ENCODE data around the gene SRGN. TPM values are rescaled to one million over a fixed set of nuclear protein-coding genes. Genes with fewer than 3 reads are reported as not detected.

Gene SRGN
- polyA plus RNA-seq, 1 donor from 2014 or later = not detected

DNA sequence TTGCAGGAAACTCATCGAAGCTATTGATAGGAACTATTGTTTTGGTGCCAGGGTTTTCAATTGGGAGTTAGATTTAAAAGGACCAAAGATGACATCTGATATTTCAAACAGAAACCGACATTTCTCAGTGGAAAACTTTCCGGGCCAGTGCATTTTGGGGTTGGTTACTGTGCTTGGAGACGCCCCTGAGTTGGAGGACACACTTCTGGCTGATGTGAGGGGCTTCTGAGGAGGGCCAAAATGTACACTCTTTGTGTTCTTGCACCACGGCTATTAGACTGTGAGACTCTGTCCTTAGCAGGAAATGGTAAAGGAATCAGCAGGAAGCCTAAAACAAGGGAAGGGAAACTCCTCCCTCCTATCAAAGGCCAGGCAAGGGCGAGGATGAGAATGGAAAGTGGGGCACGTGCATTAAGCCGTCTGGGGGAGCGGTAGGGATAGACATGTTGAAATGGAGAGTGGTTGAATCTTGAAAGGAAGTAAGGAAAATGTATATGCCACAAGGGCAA lies 1.8 kb upstream of the SRGN start:
- Histone ChIP-seq H3K36me3 (ENCODE audit: insufficient read depth, low read length) (no peaks in the 10 kb centered on the region), H4K20me1 (ENCODE audit: insufficient read depth) (no peaks in the 10 kb centered on the region), H3K27ac (ENCODE audit: low read length) (no peak overlapping the region), H3K9ac (ENCODE audit: low read length) (no peak overlapping the region), H2AFZ (ENCODE audit: low read depth, low read length) (no peak overlapping the region), H3K4me3 (ENCODE audit: low read length) (no peak overlapping the region), H3K9me2 (ENCODE audit: insufficient read depth, low read length) (no peaks in the 10 kb centered on the region), H3K79me2 (replicated peaks; ENCODE audit: insufficient read depth, low read length) (no peaks in the 10 kb centered on the region), H3F3A (ENCODE audit: insufficient read depth, low read length, poor library complexity, severe bottlenecking) (no peaks in the 10 kb centered on the region), H3K4me2 (ENCODE audit: low read length) (no peak overlapping the region), H3K27me3 (ENCODE audit: insufficient read depth, low read depth, low read length) (no peaks in the 10 kb centered on the region), H3K9me3 (ENCODE audit: low read length) (no peaks in the 10 kb centered on the region)
- TF ChIP-seq TAF1 (IDR thresholded peaks at IDR 0.05; ENCODE audit: low read depth) = no peak
- no peak for TF ChIP-seq EZH2 (IDR thresholded peaks at IDR 0.05; ENCODE audit: borderline replicate concordance, insufficient read depth, low read length, poor library complexity, severe bottlenecking)
- TF ChIP-seq POLR2AphosphoS5 (IDR thresholded peaks at IDR 0.05) = no peak
- no peak for TF ChIP-seq MXI1 (conservative IDR thresholded peaks at IDR 0.05; ENCODE audit: poor library complexity, severe bottlenecking)
- no peak for TF ChIP-seq SMC3 (conservative IDR thresholded peaks at IDR 0.05; ENCODE audit: poor library complexity)
- TF ChIP-seq RAD21 (conservative IDR thresholded peaks at IDR 0.05) = no peak
- TF ChIP-seq, protein P1, sequence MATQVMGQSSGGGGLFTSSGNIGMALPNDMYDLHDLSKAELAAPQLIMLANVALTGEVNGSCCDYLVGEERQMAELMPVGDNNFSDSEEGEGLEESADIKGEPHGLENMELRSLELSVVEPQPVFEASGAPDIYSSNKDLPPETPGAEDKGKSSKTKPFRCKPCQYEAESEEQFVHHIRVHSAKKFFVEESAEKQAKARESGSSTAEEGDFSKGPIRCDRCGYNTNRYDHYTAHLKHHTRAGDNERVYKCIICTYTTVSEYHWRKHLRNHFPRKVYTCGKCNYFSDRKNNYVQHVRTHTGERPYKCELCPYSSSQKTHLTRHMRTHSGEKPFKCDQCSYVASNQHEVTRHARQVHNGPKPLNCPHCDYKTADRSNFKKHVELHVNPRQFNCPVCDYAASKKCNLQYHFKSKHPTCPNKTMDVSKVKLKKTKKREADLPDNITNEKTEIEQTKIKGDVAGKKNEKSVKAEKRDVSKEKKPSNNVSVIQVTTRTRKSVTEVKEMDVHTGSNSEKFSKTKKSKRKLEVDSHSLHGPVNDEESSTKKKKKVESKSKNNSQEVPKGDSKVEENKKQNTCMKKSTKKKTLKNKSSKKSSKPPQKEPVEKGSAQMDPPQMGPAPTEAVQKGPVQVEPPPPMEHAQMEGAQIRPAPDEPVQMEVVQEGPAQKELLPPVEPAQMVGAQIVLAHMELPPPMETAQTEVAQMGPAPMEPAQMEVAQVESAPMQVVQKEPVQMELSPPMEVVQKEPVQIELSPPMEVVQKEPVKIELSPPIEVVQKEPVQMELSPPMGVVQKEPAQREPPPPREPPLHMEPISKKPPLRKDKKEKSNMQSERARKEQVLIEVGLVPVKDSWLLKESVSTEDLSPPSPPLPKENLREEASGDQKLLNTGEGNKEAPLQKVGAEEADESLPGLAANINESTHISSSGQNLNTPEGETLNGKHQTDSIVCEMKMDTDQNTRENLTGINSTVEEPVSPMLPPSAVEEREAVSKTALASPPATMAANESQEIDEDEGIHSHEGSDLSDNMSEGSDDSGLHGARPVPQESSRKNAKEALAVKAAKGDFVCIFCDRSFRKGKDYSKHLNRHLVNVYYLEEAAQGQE (IDR thresholded peaks at IDR 0.05; ENCODE audit: borderline replicate concordance) = no peak
- TF ChIP-seq, protein P2, sequence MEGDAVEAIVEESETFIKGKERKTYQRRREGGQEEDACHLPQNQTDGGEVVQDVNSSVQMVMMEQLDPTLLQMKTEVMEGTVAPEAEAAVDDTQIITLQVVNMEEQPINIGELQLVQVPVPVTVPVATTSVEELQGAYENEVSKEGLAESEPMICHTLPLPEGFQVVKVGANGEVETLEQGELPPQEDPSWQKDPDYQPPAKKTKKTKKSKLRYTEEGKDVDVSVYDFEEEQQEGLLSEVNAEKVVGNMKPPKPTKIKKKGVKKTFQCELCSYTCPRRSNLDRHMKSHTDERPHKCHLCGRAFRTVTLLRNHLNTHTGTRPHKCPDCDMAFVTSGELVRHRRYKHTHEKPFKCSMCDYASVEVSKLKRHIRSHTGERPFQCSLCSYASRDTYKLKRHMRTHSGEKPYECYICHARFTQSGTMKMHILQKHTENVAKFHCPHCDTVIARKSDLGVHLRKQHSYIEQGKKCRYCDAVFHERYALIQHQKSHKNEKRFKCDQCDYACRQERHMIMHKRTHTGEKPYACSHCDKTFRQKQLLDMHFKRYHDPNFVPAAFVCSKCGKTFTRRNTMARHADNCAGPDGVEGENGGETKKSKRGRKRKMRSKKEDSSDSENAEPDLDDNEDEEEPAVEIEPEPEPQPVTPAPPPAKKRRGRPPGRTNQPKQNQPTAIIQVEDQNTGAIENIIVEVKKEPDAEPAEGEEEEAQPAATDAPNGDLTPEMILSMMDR (IDR thresholded peaks at IDR 0.05; ENCODE audit: poor library complexity, severe bottlenecking) = no peak
- no peak for TF ChIP-seq EP300 (conservative IDR thresholded peaks at IDR 0.05; ENCODE audit: poor library complexity, severe bottlenecking)

DNA sequence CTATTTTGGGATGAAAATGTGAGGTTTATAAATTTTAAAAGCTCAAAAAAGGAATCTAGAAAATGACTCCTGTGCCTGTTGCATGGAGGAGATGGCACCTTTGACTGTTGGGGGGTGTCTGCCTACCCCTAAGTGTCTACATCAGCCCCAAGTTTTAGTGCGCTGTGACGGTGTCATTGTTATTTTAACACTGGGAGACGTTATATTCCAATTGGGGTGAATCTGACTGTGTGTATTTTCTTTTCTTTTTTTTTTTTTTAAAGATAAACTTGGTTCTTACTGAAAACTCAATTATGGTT lies 517 bp downstream of the SRGN start:
- no peak overlapping the region for H3K27ac ChIP-seq (ENCODE audit: low read length)

More for the DNA sequence above, 517 bp downstream of the SRGN start:
- no peaks in the 10 kb centered on the region for H3K27me3 ChIP-seq (ENCODE audit: insufficient read depth, low read depth, low read length)
- H3K36me3 ChIP-seq (ENCODE audit: insufficient read depth, low read length) = no peaks in the 10 kb centered on the region
- H3K9me3 ChIP-seq (ENCODE audit: low read length) = no peaks in the 10 kb centered on the region
- TF ChIP-seq SMC3 (conservative IDR thresholded peaks at IDR 0.05; ENCODE audit: poor library complexity) (no peak), RAD21 (conservative IDR thresholded peaks at IDR 0.05) (no peak), EZH2 (IDR thresholded peaks at IDR 0.05; ENCODE audit: borderline replicate concordance, insufficient read depth, low read length, poor library complexity, severe bottlenecking) (no peak), EP300 (conservative IDR thresholded peaks at IDR 0.05; ENCODE audit: poor library complexity, severe bottlenecking) (no peak), MXI1 (conservative IDR thresholded peaks at IDR 0.05; ENCODE audit: poor library complexity, severe bottlenecking) (no peak), TAF1 (IDR thresholded peaks at IDR 0.05; ENCODE audit: low read depth) (no peak), POLR2AphosphoS5 (IDR thresholded peaks at IDR 0.05) (no peak)
- TF ChIP-seq, protein P1 (IDR thresholded peaks at IDR 0.05; ENCODE audit: borderline replicate concordance) = no peak
- TF ChIP-seq, protein P2 (IDR thresholded peaks at IDR 0.05; ENCODE audit: poor library complexity, severe bottlenecking) = no peak
- no peaks in the 10 kb centered on the region for H3K9me2 ChIP-seq (ENCODE audit: insufficient read depth, low read length)
- no peak overlapping the region for H2AFZ ChIP-seq (ENCODE audit: low read depth, low read length)
- no peak overlapping the region for H3K4me3 ChIP-seq (ENCODE audit: low read length)
- no peaks in the 10 kb centered on the region for H4K20me1 ChIP-seq (ENCODE audit: insufficient read depth)
- H3K4me2 ChIP-seq (ENCODE audit: low read length) = no peak overlapping the region
- no peaks in the 10 kb centered on the region for H3K79me2 ChIP-seq (replicated peaks; ENCODE audit: insufficient read depth, low read length)
- no peaks in the 10 kb centered on the region for H3F3A ChIP-seq (ENCODE audit: insufficient read depth, low read length, poor library complexity, severe bottlenecking)
- H3K9ac ChIP-seq (ENCODE audit: low read length) = no peak overlapping the region

Measured in neural cell (in vitro differentiated cells).